PC-9 (cell line): ENCODE results near the gene CCNY.

Experiments
- EZH2 ChIP-seq: fragments of 200-600 bp; sonication (generic); IDR thresholded peaks from 2 replicates; pipeline ENCODE4 v1.8.0; 2017; ENCODE audit warnings: antibody characterized with exemption, low read depth
- TF ChIP-seq, protein P1 (sequence below): fragments of 200-600 bp; sonication (generic); conservative IDR thresholded peaks from 2 replicates; pipeline ENCODE4 v1.6.1; 2017; ENCODE audit warnings: mixed run types, antibody characterized with exemption, mild to moderate bottlenecking, moderate library complexity

- TF ChIP-seq, protein P1, sequence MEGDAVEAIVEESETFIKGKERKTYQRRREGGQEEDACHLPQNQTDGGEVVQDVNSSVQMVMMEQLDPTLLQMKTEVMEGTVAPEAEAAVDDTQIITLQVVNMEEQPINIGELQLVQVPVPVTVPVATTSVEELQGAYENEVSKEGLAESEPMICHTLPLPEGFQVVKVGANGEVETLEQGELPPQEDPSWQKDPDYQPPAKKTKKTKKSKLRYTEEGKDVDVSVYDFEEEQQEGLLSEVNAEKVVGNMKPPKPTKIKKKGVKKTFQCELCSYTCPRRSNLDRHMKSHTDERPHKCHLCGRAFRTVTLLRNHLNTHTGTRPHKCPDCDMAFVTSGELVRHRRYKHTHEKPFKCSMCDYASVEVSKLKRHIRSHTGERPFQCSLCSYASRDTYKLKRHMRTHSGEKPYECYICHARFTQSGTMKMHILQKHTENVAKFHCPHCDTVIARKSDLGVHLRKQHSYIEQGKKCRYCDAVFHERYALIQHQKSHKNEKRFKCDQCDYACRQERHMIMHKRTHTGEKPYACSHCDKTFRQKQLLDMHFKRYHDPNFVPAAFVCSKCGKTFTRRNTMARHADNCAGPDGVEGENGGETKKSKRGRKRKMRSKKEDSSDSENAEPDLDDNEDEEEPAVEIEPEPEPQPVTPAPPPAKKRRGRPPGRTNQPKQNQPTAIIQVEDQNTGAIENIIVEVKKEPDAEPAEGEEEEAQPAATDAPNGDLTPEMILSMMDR = no peak
- TF ChIP-seq EZH2 = no peak
Observed at GRCh38 chr10:35422228-35422627, 85.9 kb downstream of the CCNY start.
